DMS 273 treated with DMSO at 0.1 percent for 48 hours (cell line): Measurements from ENCODE around the gene KIF1C.
"Not testable (repeated sequence)": the region's sequence is repeated elsewhere in the genome, so short reads cannot be mapped to it uniquely, and the experiment has no call there.

Experiments used
- DNase-seq: peaks from one replicate; lab custom pipeline; 2025; lab: John Stamatoyannopoulos, UW

KIF1C gene

GRCh38 chr17:5002121-5002788 is 4.5 kb downstream of the KIF1C start:
- no peak for DNase-seq

DNA sequence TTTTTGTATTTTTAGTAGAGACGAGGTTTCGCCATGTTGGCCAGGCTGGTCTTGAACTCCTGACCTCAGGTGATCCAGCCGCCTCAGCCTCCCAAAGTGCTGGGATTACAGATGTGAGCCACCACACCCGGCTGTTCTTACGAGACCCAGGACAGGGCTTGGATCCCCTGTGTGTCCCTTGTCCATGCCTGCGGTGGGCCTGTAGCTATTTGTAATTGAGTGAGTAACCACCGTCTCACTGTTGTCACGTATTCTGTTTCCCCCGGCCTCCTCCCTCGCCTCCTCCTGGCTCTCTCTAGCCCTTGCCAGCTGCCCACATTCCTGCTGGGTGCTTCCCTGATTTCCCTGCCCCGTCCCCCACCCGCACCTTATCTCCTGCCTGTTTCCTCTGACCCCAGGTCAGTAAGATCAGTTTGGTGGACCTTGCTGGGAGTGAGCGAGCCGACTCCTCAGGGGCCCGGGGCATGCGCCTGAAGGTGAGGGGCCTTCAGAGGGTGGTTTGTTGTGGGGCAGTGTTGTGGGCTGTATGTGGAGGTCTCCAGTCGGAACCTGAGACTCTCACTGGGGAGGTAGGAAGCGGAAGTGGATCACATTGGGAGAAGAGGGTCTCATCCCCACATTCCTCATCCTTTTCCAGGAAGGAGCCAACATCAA is 5.6 kb downstream of the KIF1C start:
- DNase-seq = no peak

GRCh38 chr17:5011928-5012327 is 14.2 kb downstream of the KIF1C start:
- no peak for DNase-seq

GRCh38 chr17:5014357-5014756 is 16.6 kb downstream of the KIF1C start:
- DNase-seq = no peak

DNA sequence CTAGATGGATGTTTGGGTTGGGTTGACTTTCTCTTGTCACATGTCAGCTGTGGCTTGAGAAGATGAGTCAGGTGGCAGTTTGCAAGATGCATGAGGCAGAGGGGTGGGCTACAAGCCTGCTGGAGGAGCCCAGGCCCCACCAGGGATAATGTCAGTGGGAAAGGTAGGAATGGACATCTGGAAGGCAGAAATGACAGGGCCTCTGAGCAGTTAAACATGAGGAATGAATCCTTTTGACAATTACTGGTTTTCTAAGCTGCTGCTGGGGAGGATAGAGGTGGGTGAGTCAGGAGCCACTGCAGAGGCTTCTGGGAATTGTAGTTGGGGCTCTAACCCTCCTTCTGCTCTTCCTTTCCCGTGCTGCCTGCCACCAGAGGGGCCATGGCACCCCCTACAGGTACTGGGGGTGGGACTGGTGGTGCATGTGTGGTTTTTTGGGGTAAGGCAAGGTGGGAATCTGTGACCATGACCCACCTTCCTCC is 21.8 kb downstream of the KIF1C start:
- DNase-seq = no peak

GRCh38 chr17:5020502-5021023 is 22.8 kb downstream of the KIF1C start:
- DNase-seq = no peak

DNA sequence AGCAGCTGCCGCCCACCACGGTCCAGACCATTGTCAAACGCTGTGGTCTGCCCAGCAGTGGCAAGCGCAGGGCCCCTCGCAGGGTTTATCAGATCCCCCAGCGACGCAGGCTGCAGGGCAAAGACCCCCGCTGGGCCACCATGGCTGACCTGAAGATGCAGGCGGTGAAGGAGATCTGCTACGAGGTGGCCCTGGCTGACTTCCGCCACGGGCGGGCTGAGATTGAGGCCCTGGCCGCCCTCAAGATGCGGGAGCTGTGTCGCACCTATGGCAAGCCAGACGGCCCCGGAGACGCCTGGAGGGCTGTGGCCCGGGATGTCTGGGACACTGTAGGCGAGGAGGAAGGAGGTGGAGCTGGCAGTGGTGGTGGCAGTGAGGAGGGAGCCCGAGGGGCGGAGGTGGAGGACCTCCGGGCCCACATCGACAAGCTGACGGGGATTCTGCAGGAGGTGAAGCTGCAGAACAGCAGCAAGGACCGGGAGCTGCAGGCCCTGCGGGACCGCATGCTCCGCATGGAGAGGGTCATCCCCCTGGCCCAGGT is 24.5 kb downstream of the KIF1C start:
- DNase-seq = no peak

DNA sequence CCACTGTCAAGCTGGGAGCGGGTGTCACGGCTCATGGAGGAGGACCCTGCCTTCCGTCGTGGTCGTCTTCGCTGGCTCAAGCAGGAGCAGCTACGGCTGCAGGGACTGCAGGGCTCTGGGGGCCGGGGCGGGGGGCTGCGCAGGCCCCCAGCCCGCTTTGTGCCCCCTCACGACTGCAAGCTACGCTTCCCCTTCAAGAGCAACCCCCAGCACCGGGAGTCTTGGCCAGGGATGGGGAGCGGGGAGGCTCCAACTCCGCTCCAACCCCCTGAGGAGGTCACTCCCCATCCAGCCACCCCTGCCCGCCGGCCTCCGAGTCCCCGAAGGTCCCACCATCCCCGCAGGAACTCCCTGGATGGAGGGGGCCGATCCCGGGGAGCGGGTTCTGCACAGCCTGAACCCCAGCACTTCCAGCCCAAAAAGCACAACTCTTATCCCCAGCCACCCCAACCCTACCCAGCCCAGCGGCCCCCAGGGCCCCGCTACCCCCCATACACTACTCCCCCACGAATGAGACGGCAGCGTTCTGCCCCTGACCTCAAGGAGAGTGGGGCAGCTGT is 25.9 kb downstream of the KIF1C start:
- no peak for DNase-seq

GRCh38 chr17:5024604-5025003 is 26.9 kb downstream of the KIF1C start:
- no peak for DNase-seq

- no peak for DNase-seq
These were observed 29.5 kb downstream of the KIF1C start for GRCh38 chr17:5027299-5027698.

- no peak for DNase-seq
These were observed 30.2 kb downstream of the KIF1C start for GRCh38 chr17:5027916-5028315.

GRCh38 chr17:5030168-5030567 is 32.4 kb downstream of the KIF1C start:
- DNase-seq = not testable (repeated sequence)

DNA sequence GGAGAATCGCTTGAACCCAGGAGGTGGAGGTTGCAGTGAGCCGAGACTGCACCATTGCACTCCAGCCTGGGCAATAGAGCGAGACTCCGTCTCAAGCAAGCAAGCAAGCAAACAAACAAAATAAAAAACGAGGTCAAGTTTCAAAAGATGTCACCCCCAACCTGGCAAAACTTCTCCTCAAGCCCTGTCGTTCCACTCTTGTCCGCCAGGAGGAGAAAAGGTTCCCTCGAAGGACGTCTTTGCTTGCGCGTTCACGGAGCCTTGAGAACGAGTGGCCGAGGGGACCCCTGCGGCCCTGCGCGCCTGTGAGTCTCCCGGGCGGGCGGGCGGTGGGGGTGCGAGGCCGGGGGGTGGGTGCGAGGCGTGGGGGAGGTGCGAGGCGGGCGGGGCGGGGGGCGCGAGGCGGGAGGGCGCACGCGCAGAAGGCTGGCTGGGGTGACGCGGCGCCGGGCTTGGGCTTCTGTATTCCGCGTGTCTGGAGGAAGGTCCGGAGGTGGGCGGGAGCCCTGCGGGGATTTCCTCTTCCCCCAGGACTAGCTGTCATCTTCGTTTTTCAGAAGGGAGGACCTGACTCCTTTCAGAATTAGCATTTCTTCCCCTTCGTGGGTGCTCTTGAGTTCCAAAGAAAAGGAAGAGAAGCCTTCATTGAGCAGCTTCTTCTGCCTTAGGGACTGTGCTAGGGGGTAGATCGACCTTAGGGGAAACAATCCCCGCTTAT is 33.8 kb downstream of the KIF1C start:
- DNase-seq = no peak

- no peak for DNase-seq
These were observed 35.1 kb downstream of the KIF1C start for GRCh38 chr17:5032865-5033264.

- no peak for DNase-seq
These were observed 35.7 kb downstream of the KIF1C start for GRCh38 chr17:5033352-5034015.

DNA sequence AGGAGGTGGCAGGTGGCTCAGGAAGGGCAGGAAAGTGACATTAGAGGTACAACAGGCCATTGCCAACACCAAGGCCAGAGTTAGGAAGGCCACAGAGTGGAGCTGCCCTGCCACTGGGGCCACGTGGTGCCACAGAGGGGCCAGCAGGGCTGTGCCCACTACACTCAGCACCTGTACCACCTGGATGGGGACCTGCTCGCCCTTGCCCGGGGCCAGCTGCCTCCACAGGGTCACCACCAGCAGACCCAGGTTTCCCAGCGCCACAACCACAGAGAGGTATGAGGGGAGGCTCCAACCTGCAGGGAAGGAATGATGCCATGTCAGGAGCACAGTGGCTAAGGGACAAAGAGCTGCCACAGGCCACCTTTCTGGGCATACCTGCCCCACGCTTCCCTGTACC is 36.3 kb downstream of the KIF1C start:
- DNase-seq = no peak

- DNase-seq = no peak
These were observed 36.9 kb downstream of the KIF1C start for GRCh38 chr17:5034651-5035050.

- no peak for DNase-seq
These were observed 37.6 kb downstream of the KIF1C start, which contains the start of gene SLC52A1 for GRCh38 chr17:5035315-5035714. SLC52A1 (minus strand) TSS chr17:5035426; CDS start chr17:5034606, 820 bp downstream.

- no peak for DNase-seq
These were observed 44.6 kb downstream of the KIF1C start for GRCh38 chr17:5042157-5043022.

- no peak for DNase-seq
These were observed 45.8 kb downstream of the KIF1C start for GRCh38 chr17:5043524-5043923.

GRCh38 chr17:5044630-5045029 is 46.9 kb downstream of the KIF1C start:
- no peak for DNase-seq
